Cardiac muscle cell (in vitro differentiated cells and primary cell): Measurements from ENCODE around the gene EYA4. TPM values are rescaled to one million over a fixed set of nuclear protein-coding genes. Genes with fewer than 3 reads are reported as not detected.

Experiments
- DNase-seq, 2 donors: peaks; one replicate each; pipeline versions ENCODE4 v3.0.0 to v3.0.0-alpha.2; 2010 to 2017; ENCODE audit warnings: low read depth in 1 of 2, low spot score in 1 of 2
- H3K27ac ChIP-seq: fragments of 200-600 bp; sonication (generic); 2 replicates; pipeline ENCODE4 v1.5.1; 2016
- H3K27me3 ChIP-seq: fragments of 200-600 bp; sonication (generic); 2 replicates; pipeline ENCODE4 v1.6.0; 2016; ENCODE audit warnings: control low read depth
- H3K36me3 ChIP-seq: fragments of 200-600 bp; sonication (generic); 2 replicates; pipeline ENCODE4 v1.5.1; 2016; ENCODE audit warnings: control low read depth
- H3K4me1 ChIP-seq: fragments of 200-600 bp; sonication (generic); 2 replicates; pipeline ENCODE4 v1.8.1; 2017; ENCODE audit warnings: low read depth, mild to moderate bottlenecking, mixed run types
- H3K4me3 ChIP-seq: fragments of 200-600 bp; sonication (generic); 2 replicates; pipeline ENCODE4 v1.5.1; 2016; ENCODE audit warnings: mild to moderate bottlenecking
- H3K9me3 ChIP-seq: fragments of 200-600 bp; sonication (generic); 2 replicates; pipeline ENCODE4 v1.5.1; 2017; ENCODE audit warnings: low read depth, mild to moderate bottlenecking, control low read depth
- polyA plus RNA-seq: library from polyadenylated mRNA; unstranded; fragments of >200 nt; fragmentation: Nextera tagmentation; extraction: Ambion mirVana; gene quantifications from 2 replicates; pipeline ENCODE4 v1.2.1, GENCODE V29; 2016
- total RNA-seq: library from RNA; depleted of rRNA; stranded (reverse); fragments of >200 nt; gene quantifications from 2 replicates; pipeline ENCODE4 v1.2.3, GENCODE V29; 2016
- TF ChIP-seq, protein P1 (sequence below): IDR thresholded peaks from 2 replicates; pipeline ENCODE4 v1.5.1; 2012; ENCODE audit warnings: low read depth, mild to moderate bottlenecking, low read length

The EYA4 gene
- total and polyA plus RNA-seq, 2 experiments from 2014 or later: 0.03 to 0.11 TPM

DNA sequence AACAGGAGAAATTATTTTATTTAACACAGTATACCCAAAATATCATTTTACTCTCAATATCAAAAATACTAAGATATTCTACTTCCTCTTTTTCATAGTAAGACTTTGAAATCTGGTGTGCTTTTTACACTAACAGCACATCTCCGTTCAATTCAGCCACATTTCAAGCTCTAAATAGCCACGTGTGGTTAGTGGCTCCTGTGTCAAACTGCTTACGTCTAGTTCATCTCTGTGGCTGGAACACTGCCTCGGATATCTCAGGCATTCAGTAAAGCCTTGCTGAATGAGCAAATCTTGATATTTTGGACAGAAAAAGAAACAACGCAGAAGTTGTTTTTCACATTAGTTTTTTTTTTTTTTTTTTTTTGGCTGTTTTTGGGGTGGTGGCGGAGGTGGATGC is 136.1 kb downstream of the EYA4 start:
- H3K4me1 ChIP-seq: no peaks in the 10 kb centered on the region
- H3K4me3 ChIP-seq: no peak overlapping the region
- DNase-seq: no peak
- no peak overlapping the region for H3K27ac ChIP-seq
- TF ChIP-seq, protein P1, sequence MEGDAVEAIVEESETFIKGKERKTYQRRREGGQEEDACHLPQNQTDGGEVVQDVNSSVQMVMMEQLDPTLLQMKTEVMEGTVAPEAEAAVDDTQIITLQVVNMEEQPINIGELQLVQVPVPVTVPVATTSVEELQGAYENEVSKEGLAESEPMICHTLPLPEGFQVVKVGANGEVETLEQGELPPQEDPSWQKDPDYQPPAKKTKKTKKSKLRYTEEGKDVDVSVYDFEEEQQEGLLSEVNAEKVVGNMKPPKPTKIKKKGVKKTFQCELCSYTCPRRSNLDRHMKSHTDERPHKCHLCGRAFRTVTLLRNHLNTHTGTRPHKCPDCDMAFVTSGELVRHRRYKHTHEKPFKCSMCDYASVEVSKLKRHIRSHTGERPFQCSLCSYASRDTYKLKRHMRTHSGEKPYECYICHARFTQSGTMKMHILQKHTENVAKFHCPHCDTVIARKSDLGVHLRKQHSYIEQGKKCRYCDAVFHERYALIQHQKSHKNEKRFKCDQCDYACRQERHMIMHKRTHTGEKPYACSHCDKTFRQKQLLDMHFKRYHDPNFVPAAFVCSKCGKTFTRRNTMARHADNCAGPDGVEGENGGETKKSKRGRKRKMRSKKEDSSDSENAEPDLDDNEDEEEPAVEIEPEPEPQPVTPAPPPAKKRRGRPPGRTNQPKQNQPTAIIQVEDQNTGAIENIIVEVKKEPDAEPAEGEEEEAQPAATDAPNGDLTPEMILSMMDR: no peak
- no peaks in the 10 kb centered on the region for H3K9me3 ChIP-seq
- H3K27me3 ChIP-seq: no peaks in the 10 kb centered on the region
- H3K36me3 ChIP-seq: no peaks in the 10 kb centered on the region

- TF ChIP-seq, protein P1: no peak
- no peak for DNase-seq
- no peaks in the 10 kb centered on the region for H3K27me3 ChIP-seq
- no peaks in the 10 kb centered on the region for H3K9me3 ChIP-seq
- H3K36me3 ChIP-seq: no peaks in the 10 kb centered on the region
- H3K4me1 ChIP-seq: no peaks in the 10 kb centered on the region
- H3K27ac ChIP-seq: no peak overlapping the region
- no peak overlapping the region for H3K4me3 ChIP-seq
These were observed 138.9 kb downstream of the EYA4 start for GRCh38 chr6:133380047-133380446.

- Histone ChIP-seq H3K9me3 (no peaks in the 10 kb centered on the region), H3K27ac (no peak overlapping the region), H3K4me3 (no peak overlapping the region), H3K36me3 (no peaks in the 10 kb centered on the region), H3K27me3 (no peaks in the 10 kb centered on the region), H3K4me1 (no peaks in the 10 kb centered on the region)
- no peak for DNase-seq
- TF ChIP-seq, protein P1: no peak
These were observed 139.6 kb downstream of the EYA4 start for GRCh38 chr6:133380723-133381122.

GRCh38 chr6:133388731-133389130 is 147.6 kb downstream of the EYA4 start:
- H3K4me1 ChIP-seq: no peaks in the 10 kb centered on the region
- H3K36me3 ChIP-seq: no peaks in the 10 kb centered on the region
- H3K4me3 ChIP-seq: no peak overlapping the region
- no peaks in the 10 kb centered on the region for H3K9me3 ChIP-seq
- H3K27me3 ChIP-seq: no peaks in the 10 kb centered on the region
- TF ChIP-seq, protein P1: no peak
- no peak for DNase-seq
- no peak overlapping the region for H3K27ac ChIP-seq

- no peak for DNase-seq
- no peak overlapping the region for H3K27ac ChIP-seq
- H3K4me3 ChIP-seq: no peak overlapping the region
- no peaks in the 10 kb centered on the region for H3K36me3 ChIP-seq
- H3K9me3 ChIP-seq: no peaks in the 10 kb centered on the region
- no peaks in the 10 kb centered on the region for H3K27me3 ChIP-seq
- no peaks in the 10 kb centered on the region for H3K4me1 ChIP-seq
- TF ChIP-seq, protein P1: no peak
These were observed 149.0 kb downstream of the EYA4 start for GRCh38 chr6:133390168-133390567.

DNA sequence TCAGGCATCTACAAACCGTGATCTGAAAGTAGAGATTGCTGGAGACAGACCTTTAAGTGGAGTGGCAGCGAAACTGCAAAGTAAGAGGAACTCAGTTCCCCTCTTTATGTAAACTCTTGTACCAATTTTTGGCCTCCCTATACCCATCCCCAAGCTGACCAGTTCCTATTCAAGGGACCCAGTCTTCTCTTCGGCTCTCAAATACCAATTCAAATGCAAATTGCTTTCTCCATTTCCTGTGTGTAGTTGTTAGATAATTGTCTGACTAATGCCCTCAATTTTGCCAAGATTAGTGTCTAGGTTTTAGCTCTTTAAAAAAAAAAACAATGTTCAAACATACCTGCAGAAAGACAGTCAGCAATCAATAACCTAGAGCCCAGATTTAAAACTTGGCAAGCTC is 150.9 kb downstream of the EYA4 start:
- DNase-seq: no peak
- Histone ChIP-seq H3K4me1 (no peaks in the 10 kb centered on the region), H3K4me3 (no peak overlapping the region), H3K36me3 (no peaks in the 10 kb centered on the region), H3K9me3 (no peaks in the 10 kb centered on the region), H3K27ac (no peak overlapping the region), H3K27me3 (no peaks in the 10 kb centered on the region)
- TF ChIP-seq, protein P1: no peak
